Omental fat pad (tissue), 4 donors: Measurements from ENCODE around the gene DUS2. TPM values are rescaled to one million over a fixed set of nuclear protein-coding genes. Genes with fewer than 3 reads are reported as not detected.

Source experiments
- ATAC-seq: fragments of 150-250 bp; one replicate; pipeline ENCODE4 v1.9.1; 2016; ENCODE audit warnings: mild to moderate bottlenecking, moderate library complexity; ENCODE audit not compliant: low FRiP score
- DNase-seq: peaks from one replicate; pipeline ENCODE4 v3.0.0-alpha.2; 2019; ENCODE audit warnings: low spot score
- total RNA-seq, 4 donors: library from RNA; depleted of rRNA; stranded (reverse); fragments of >200 nt; gene quantifications; one replicate each; pipeline ENCODE4 v1.1.0, GENCODE V29; 2016
- TF ChIP-seq, protein P1 (sequence below), 3 donors: fragments of 450-650 bp; IDR thresholded peaks; one replicate each; pipeline ENCODE4 v1.5.1; 2016 to 2017; ENCODE audit warnings: antibody characterized with exemption in 3 of 3, mild to moderate bottlenecking in 3 of 3, moderate library complexity in 2 of 3

The DUS2 gene
- total RNA-seq, 4 donors from 2014 or later, result 6.7 to 17.9 (median 10.2) TPM

- DNase-seq (no peak), ATAC-seq (no peak)
- TF ChIP-seq, protein P1, sequence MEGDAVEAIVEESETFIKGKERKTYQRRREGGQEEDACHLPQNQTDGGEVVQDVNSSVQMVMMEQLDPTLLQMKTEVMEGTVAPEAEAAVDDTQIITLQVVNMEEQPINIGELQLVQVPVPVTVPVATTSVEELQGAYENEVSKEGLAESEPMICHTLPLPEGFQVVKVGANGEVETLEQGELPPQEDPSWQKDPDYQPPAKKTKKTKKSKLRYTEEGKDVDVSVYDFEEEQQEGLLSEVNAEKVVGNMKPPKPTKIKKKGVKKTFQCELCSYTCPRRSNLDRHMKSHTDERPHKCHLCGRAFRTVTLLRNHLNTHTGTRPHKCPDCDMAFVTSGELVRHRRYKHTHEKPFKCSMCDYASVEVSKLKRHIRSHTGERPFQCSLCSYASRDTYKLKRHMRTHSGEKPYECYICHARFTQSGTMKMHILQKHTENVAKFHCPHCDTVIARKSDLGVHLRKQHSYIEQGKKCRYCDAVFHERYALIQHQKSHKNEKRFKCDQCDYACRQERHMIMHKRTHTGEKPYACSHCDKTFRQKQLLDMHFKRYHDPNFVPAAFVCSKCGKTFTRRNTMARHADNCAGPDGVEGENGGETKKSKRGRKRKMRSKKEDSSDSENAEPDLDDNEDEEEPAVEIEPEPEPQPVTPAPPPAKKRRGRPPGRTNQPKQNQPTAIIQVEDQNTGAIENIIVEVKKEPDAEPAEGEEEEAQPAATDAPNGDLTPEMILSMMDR (IDR thresholded peaks at IDR 0.05), result no peak
Observed at GRCh38 chr16:68047987-68048386, 24.9 kb downstream of the DUS2 start.

- ATAC-seq, result no peak
- TF ChIP-seq, protein P1 (IDR thresholded peaks at IDR 0.05), result no peak
- DNase-seq, result no peak
Observed at GRCh38 chr16:68049449-68049848, 26.4 kb downstream of the DUS2 start.

DNA sequence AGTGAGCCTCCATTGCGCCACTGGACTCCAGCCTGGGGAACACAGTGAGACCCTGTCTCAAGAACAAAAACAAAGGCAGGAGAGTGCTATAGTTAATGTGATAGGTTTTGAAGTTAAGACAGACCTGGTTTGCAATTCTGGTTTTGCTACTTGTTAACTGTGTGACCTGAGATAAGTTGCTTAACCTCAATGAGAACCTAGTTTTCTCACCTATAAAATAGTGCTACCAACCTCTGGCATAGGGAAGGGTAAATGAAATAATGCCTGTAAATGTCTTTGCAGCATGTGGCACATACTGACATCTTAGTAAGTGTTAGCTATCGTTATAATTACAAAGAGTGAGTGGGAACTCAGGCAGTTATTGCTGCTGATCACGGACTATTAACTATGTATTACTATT, 32.3 kb downstream of the DUS2 start:
- DNase-seq (no peak), ATAC-seq (no peak)
- TF ChIP-seq, protein P1 (IDR thresholded peaks at IDR 0.05), result no peak

DNA sequence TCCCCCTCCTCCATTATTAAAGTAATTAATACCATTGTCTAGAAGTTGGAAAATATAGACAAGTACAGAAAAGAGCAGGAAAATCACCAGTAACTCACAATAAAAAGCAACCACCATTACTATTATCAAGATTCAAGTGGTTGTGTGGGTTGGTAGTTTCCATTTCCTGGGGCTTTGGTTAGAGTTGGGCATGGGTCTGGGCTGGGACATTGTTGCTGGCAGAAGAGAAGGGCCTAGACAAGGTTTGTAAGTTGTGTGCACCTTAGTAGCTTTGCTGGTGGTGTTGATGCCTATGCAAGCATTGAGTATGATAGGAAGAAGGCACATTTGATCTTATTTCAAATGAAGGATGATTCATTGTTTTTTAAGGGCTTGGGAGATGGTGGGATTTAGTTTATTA, 36.7 kb downstream of the DUS2 start:
- TF ChIP-seq, protein P1 (IDR thresholded peaks at IDR 0.05), result no peak
- no peak for DNase-seq
- ATAC-seq, result no peak

- TF ChIP-seq, protein P1 (IDR thresholded peaks at IDR 0.05), result no peak
- no peak for ATAC-seq
Observed at GRCh38 chr16:68061396-68061795, 38.3 kb downstream of the DUS2 start.

DNA sequence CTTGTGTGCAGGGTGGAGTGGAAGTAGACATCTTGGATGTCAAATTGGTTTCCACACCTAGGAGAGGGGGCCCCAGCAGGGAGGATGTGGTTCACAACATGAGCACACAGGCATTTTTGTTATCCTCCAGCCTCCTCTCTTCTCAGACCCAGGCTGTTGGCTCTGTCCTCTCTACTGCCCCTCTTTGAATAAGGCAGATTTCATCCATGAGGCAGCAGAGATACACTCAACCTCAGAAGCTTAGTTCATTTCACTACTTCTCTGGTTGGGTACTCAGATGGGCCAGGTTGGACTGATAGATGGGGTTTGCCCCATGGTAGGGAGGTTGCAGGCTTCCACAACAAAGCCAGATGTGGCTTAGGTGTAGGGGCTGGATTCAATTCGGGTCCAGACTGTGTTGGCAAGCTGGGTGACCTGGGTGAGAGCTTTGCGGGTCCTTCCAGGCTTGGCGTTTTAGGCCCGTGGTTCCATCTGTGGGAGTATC, 39.9 kb downstream of the DUS2 start:
- TF ChIP-seq, protein P1 (IDR thresholded peaks at IDR 0.05), result no peak
- DNase-seq, result no peak
- ATAC-seq, result no peak

More at GRCh38 chr16:68061396-68061795, 38.3 kb downstream of the DUS2 start:
- no peak for DNase-seq

DNA sequence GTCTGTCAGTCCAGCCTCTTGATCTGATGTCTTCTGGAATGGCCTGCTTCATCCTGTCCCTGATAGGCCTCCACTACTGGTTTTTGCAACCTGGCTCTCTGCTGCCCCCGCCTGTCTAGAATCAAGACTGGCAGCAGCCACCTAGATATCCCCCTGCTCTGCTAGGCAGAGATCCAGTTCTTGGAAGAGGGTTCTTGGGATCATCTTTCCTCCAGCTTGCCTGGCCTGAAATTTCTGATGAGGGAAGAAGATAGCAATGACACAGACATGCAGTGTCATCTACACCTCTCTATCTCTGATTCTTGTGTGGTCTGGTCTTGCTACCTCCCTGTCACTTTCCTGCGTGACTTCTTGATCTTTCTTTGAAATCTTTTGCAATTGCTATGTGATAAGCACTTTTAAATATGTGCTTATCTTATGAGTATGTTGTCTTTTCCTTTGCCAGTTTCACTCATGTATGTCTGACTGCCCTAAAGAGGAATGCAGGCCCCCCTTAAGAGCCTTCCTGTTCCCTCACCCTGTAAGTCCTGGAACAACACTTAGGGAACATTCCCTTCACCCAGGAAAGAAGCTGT, 41.8 kb downstream of the DUS2 start:
- DNase-seq (no peak), ATAC-seq (peak; percentile 70)
- TF ChIP-seq, protein P1 (IDR thresholded peaks at IDR 0.05), result peak in 1 of 3 donors; percentile 39
